H1 (cell line): ENCODE data around the gene FRMD7. TPM values are rescaled to one million over a fixed set of nuclear protein-coding genes. Genes with fewer than 3 reads are reported as not detected.
"Not testable (repeated sequence)": the region's sequence is repeated elsewhere in the genome, so short reads cannot be mapped to it uniquely, and the experiment has no call there.

ENCODE experiments used
- CTCF ChIA-PET: fragments of 300-600 bp; sonication (Branson Sonifier 250); formaldehyde crosslinking; loops from one replicate; lab custom pipeline; 2021; ENCODE audit not compliant: partially characterized antibody; lab: Charles Lee
- POLR2A ChIA-PET: fragments of 300-600 bp; sonication (Branson Sonifier 250); formaldehyde crosslinking; loops from one replicate; lab custom pipeline; 2021; ENCODE audit warnings: inconsistent platforms; ENCODE audit not compliant: partially characterized antibody; lab: Charles Lee
- DNase-seq, 2 experiments: peaks; one replicate each; pipeline versions ENCODE4 v3.0.0 to v3.0.0-alpha.2; 2010 to 2022; ENCODE audit warnings: low spot score in 2 of 2, low read depth in 1 of 2, mixed read lengths in 1 of 2
- FAIRE-seq: peaks from 2 replicates; lab custom pipeline; 2011; peaks lifted over from hg19 to GRCh38; lab: Jason Lieb, UNC
- H2AFZ ChIP-seq: 2 replicates; pipeline ENCODE4 v1.8.1; 2012; ENCODE audit warnings: low read length, inconsistent platforms
- H2AK5ac ChIP-seq: 2 replicates; pipeline ENCODE4 v1.6.1; 2013; ENCODE audit warnings: low read depth, low read length
- H2BK120ac ChIP-seq: replicated peaks from 2 replicates; pipeline ENCODE3; 2013; ENCODE audit warnings: low read depth, low read length, inconsistent platforms
- H2BK12ac ChIP-seq: 2 replicates; pipeline ENCODE4 v1.6.1; 2013; ENCODE audit warnings: low read depth, low read length
- H2BK15ac ChIP-seq: 2 replicates; pipeline ENCODE4 v1.6.1; 2013; ENCODE audit warnings: low read length
- H2BK20ac ChIP-seq: 2 replicates; pipeline ENCODE4 v1.6.1; 2013; ENCODE audit warnings: low read length
- H2BK5ac ChIP-seq: 2 replicates; pipeline ENCODE4 v1.6.1; 2013; ENCODE audit warnings: low read depth, low read length
- H3K14ac ChIP-seq: 2 replicates; pipeline ENCODE4 v1.6.1; 2013; ENCODE audit warnings: inconsistent platforms; ENCODE audit not compliant: insufficient read length
- H3K18ac ChIP-seq: 2 replicates; pipeline ENCODE4 v1.6.1; 2013; ENCODE audit warnings: low read length; ENCODE audit errors: extremely low read depth
- H3K23ac ChIP-seq: 2 replicates; pipeline ENCODE4 v1.6.1; 2013; ENCODE audit warnings: inconsistent platforms; ENCODE audit not compliant: insufficient read length
- H3K23me2 ChIP-seq: 2 replicates; pipeline ENCODE4 v1.6.1; 2013; ENCODE audit warnings: low read depth, low read length
- H3K27ac ChIP-seq: 2 replicates; pipeline ENCODE4 v1.6.1; 2011; ENCODE audit warnings: low read depth, low read length, inconsistent platforms
- H3K27me3 ChIP-seq, 4 experiments: replicated peaks in 1 of 4; 1 replicate in 1 of 4; 2 replicates in 3 of 4; pipeline versions ENCODE4 v1.6.1 to v1.8.1; 2011 to 2013; ENCODE audit warnings: low read length in 3 of 4, mild to moderate bottlenecking in 3 of 4, inconsistent platforms in 2 of 4, mixed read lengths in 2 of 4, moderate library complexity in 1 of 4; ENCODE audit not compliant: control insufficient read depth in 3 of 4, insufficient read depth in 3 of 4; ENCODE audit errors: extremely low read depth in 1 of 4
- H3K36me3 ChIP-seq, 4 experiments: 2 replicates each; pipeline versions ENCODE4 v1.6.1 to v1.8.1; 2011 to 2013; ENCODE audit warnings: mild to moderate bottlenecking in 4 of 4, low read length in 3 of 4, moderate library complexity in 2 of 4, control low read depth in 1 of 4, inconsistent platforms in 1 of 4; ENCODE audit not compliant: insufficient read depth in 4 of 4, control insufficient read depth in 2 of 4
- H3K4ac ChIP-seq: replicated peaks from 2 replicates; pipeline ENCODE3; 2013; ENCODE audit warnings: low read length, low read depth, mixed read lengths, inconsistent platforms; ENCODE audit not compliant: insufficient read length
- H3K4me1 ChIP-seq, 4 experiments: replicated peaks in 1 of 4; 1 replicate in 1 of 4; 2 replicates in 3 of 4; pipeline versions ENCODE4 v1.6.1 to v1.8.1; 2011 to 2013; ENCODE audit warnings: low read length in 3 of 4, inconsistent platforms in 2 of 4, mixed read lengths in 1 of 4; ENCODE audit not compliant: insufficient read depth in 4 of 4, control insufficient read depth in 3 of 4
- H3K4me2 ChIP-seq, 2 experiments: 2 replicates each; pipeline versions ENCODE4 v1.6.1 to v1.8.1; 2011 to 2013; ENCODE audit warnings: low read depth in 2 of 2, low read length in 2 of 2, control low read depth in 1 of 2, inconsistent platforms in 1 of 2, mild to moderate bottlenecking in 1 of 2; ENCODE audit not compliant: insufficient read depth in 1 of 2
- H3K4me3 ChIP-seq, 4 experiments: fragments of 200-600, 300-600 bp in 1 of 4; sonication (generic), shearing (Covaris generic), sonication (Bioruptor Twin) in 1 of 4; 2 replicates each; pipeline versions ENCODE4 v1.5.1 to v1.8.1; 2011 to 2016; ENCODE audit warnings: low read length in 4 of 4, low read depth in 3 of 4, control low read depth in 2 of 4, inconsistent platforms in 2 of 4, mild to moderate bottlenecking in 2 of 4, mixed read lengths in 1 of 4, moderate library complexity in 1 of 4; ENCODE audit not compliant: insufficient read depth in 2 of 4; ENCODE audit errors: extremely low read depth in 1 of 4
- H3K56ac ChIP-seq: replicated peaks from 2 replicates; pipeline ENCODE3; 2013; ENCODE audit warnings: low read depth, mild to moderate bottlenecking, mixed read lengths, low read length, inconsistent platforms; ENCODE audit not compliant: insufficient read length
- H3K79me1 ChIP-seq: 2 replicates; pipeline ENCODE4 v1.6.1; 2013; ENCODE audit warnings: low read depth, low read length, control low read depth
- H3K79me2 ChIP-seq, 2 experiments: 2 replicates each; pipeline versions ENCODE4 v1.6.1 to v1.8.1; 2012 to 2013; ENCODE audit warnings: low read length in 2 of 2, mild to moderate bottlenecking in 2 of 2, inconsistent platforms in 1 of 2; ENCODE audit not compliant: insufficient read depth in 2 of 2, control insufficient read depth in 1 of 2
- H3K9ac ChIP-seq, 4 experiments: replicated peaks in 1 of 4; 1 replicate in 1 of 4; 2 replicates in 3 of 4; pipeline versions ENCODE4 v1.6.1 to v1.8.1; 2011 to 2013; ENCODE audit warnings: low read depth in 3 of 4, low read length in 3 of 4, control low read depth in 2 of 4, mild to moderate bottlenecking in 2 of 4, moderate library complexity in 2 of 4, inconsistent platforms in 1 of 4; ENCODE audit errors: extremely low read depth in 1 of 4
- H3K9me3 ChIP-seq, 2 experiments: 2 replicates each; pipeline versions ENCODE4 v1.6.1 to v1.8.1; 2012 to 2013; ENCODE audit warnings: mild to moderate bottlenecking in 2 of 2, moderate library complexity in 2 of 2, control low read depth in 1 of 2, inconsistent platforms in 1 of 2, low read depth in 1 of 2, low read length in 1 of 2, mixed read lengths in 1 of 2; ENCODE audit not compliant: insufficient read depth in 2 of 2
- H4K20me1 ChIP-seq, 2 experiments: replicated peaks in 1 of 2; 2 replicates each; pipeline versions ENCODE3 to v1.8.1; 2011 to 2013; ENCODE audit warnings: inconsistent platforms in 2 of 2, low read length in 2 of 2, mild to moderate bottlenecking in 1 of 2; ENCODE audit not compliant: insufficient read depth in 2 of 2, control insufficient read depth in 1 of 2
- H4K5ac ChIP-seq: 2 replicates; pipeline ENCODE4 v1.6.1; 2013; ENCODE audit warnings: low read length, low read depth, mixed read lengths, inconsistent platforms; ENCODE audit not compliant: insufficient read length
- H4K8ac ChIP-seq: 2 replicates; pipeline ENCODE4 v1.8.0; 2013; ENCODE audit warnings: mild to moderate bottlenecking, moderate library complexity, low read length, inconsistent platforms; ENCODE audit not compliant: insufficient read depth; ENCODE audit errors: extremely low read depth
- H4K91ac ChIP-seq: replicated peaks from 2 replicates; pipeline ENCODE3; 2013; ENCODE audit warnings: low read length, mixed read lengths, inconsistent platforms; ENCODE audit not compliant: insufficient read length
- WGBS, 2 experiments: shearing (Covaris generic) in 1 of 2; methylation state at CpG; one replicate each; pipeline versions ENCODE4 v1.1.6 to v1.1.7; 2013 to 2015; ENCODE audit warnings: low lambda C conversion rate in 2 of 2, mixed read lengths in 2 of 2, inconsistent platforms in 1 of 2, low coverage in 1 of 2, missing lambda C conversion rate in 1 of 2; ENCODE audit not compliant: insufficient replicate concordance in 2 of 2, insufficient coverage in 1 of 2, insufficient read length in 1 of 2; ENCODE audit errors: extremely low coverage in 1 of 2, missing lambda C conversion rate in 1 of 2; 5-methylcytosine and 5-hydroxymethylcytosine counted together
- polyA plus RNA-seq, 7 experiments: library from polyadenylated mRNA; depleted of rRNA in 3 of 7; stranded (reverse) in 5 of 7; unstranded in 2 of 7; fragments of >200 nt in 5 of 7; fragments of 200-250 nt in 2 of 7; gene quantifications; 1 replicate in 5 of 7; 2 replicates in 1 of 7; 4 replicates in 1 of 7; pipeline versions ENCODE4 v1.2.1 to v1.2.3, GENCODE V29; 2011 to 2013; ENCODE audit warnings: missing spikeins in 2 of 7, mixed read lengths in 2 of 7
- total RNA-seq: library from RNA; stranded (reverse); fragmentation: NEBNext Ultra II Directional; extraction: Animal tissue kit (Norgen Biotek cat#: 25700); gene quantifications from 2 replicates; pipeline ENCODE4 v1.2.1, GENCODE V29; 2021

The FRMD7 gene
- total and polyA plus RNA-seq, 2 of the 8 experiments (the other 6 are each of a cell fraction or from before 2014, with no cell fraction given): not detected

DNA sequence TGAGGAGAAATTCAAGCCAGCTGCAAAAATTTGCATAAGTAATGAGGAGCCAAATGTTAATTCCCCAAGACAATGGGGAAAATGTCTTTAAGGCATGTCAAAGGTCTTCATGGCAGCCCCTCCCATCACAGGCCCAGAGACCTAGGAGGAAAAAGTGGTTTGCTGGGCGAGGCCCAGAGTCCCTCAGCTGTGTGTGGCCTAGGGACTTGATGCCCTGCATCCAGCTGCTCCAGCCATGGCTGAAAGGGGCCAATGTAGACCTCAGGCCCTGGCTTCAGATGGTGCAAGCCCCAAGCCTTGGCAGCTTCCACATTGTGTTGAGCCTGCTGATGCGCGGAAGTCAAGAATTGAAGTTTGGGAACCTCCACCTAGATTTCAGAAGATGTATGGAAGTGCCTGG is 35.3 kb upstream of the FRMD7 start:
- H3K4ac ChIP-seq, H3K23me2 ChIP-seq, CTCF ChIA-PET, H2BK12ac ChIP-seq, H3K14ac ChIP-seq, H3K79me2 ChIP-seq, POLR2A ChIA-PET, H3K27ac ChIP-seq, H3K27me3 ChIP-seq, H3K23ac ChIP-seq, H4K8ac ChIP-seq, H3K56ac ChIP-seq, H4K20me1 ChIP-seq, H3K79me1 ChIP-seq, H3K18ac ChIP-seq, H2BK20ac ChIP-seq, H3K4me1 ChIP-seq, H2AK5ac ChIP-seq, H3K4me2 ChIP-seq, H4K91ac ChIP-seq, H2AFZ ChIP-seq, H4K5ac ChIP-seq, H3K9me3 ChIP-seq, FAIRE-seq, H3K36me3 ChIP-seq, H2BK15ac ChIP-seq, H2BK5ac ChIP-seq, H2BK120ac ChIP-seq, DNase-seq, H3K4me3 ChIP-seq, H3K9ac ChIP-seq: not testable (repeated sequence)
- no CpG with 5 or more reads among the region's 3 CpGs for WGBS, 2 experiments
